Activated CD4-positive, alpha-beta T cell treated with anti-CD3 and anti-CD28 coated beads for 36 hours (primary cell): Measurements from ENCODE around the gene ADGRG1. TPM values are rescaled to one million over a fixed set of nuclear protein-coding genes. Genes with fewer than 3 reads are reported as not detected.

Experiments used
- ATAC-seq: fragments of 200-7000 bp; cut with Tn5 transposase; one replicate; pipeline ENCODE4 v1.10.0; 2021; ENCODE audit warnings: mild to moderate bottlenecking, moderate library complexity
- CTCF ChIA-PET: fragments of 350-600 bp; sonication (Branson Sonifier 250); formaldehyde crosslinking; loops from one replicate; lab custom pipeline; 2021; ENCODE audit warnings: antibody characterized with exemption; lab: Charles Lee
- POLR2A ChIA-PET: fragments of 350-600 bp; sonication (Branson Sonifier 250); formaldehyde crosslinking; loops from one replicate; lab custom pipeline; 2021; ENCODE audit warnings: antibody characterized with exemption, inconsistent platforms; lab: Charles Lee
- DNase-seq: peaks from one replicate; pipeline ENCODE4 v3.0.0-alpha.2; 2020
- H3K27ac Mint-ChIP-seq: one replicate; pipeline ENCODE4 v1.8.0; 2021; ENCODE audit warnings: mixed read lengths
- H3K27me3 Mint-ChIP-seq: one replicate; pipeline ENCODE4 v1.8.0; 2021; ENCODE audit warnings: mixed read lengths
- H3K36me3 Mint-ChIP-seq: one replicate; pipeline ENCODE4 v1.8.0; 2021; ENCODE audit warnings: low read depth, mixed read lengths
- H3K4me1 Mint-ChIP-seq: one replicate; pipeline ENCODE4 v1.8.0; 2021; ENCODE audit warnings: mixed read lengths
- H3K4me3 Mint-ChIP-seq: one replicate; pipeline ENCODE4 v1.8.0; 2021; ENCODE audit warnings: mild to moderate bottlenecking, moderate library complexity, mixed read lengths
- H3K9me3 Mint-ChIP-seq: one replicate; pipeline ENCODE4 v1.8.0; 2021; ENCODE audit warnings: low read depth, mixed read lengths
- intact Hi-C, 2 experiments: fragments of 100-400 bp; cut with DNase I in 1 of 2; cut with micrococcal nuclease in 1 of 2; formaldehyde crosslinking; loops; one replicate each; pipeline versions ENCODE4 v1.14.2 to v1.15.1; 2022 to 2024; cut with DNase I, micrococcal nuclease
- total RNA-seq, 2 experiments: library from RNA; stranded (reverse); gene quantifications; one replicate each; pipeline ENCODE4 v1.2.3, GENCODE V29; 2021

Gene ADGRG1
- total RNA-seq, 2 experiments from 2014 or later: 6.3 to 6.8 TPM

- DNase-seq: no peak
- no peaks in the 10 kb centered on the region for H3K27me3 Mint-ChIP-seq
- CTCF ChIA-PET: no interaction called here
- H3K27ac Mint-ChIP-seq: no peak overlapping the region
- H3K4me1 Mint-ChIP-seq: peaks cover 49% of the 10 kb centered on the region
- no peak for ATAC-seq
- H3K36me3 Mint-ChIP-seq: no peaks in the 10 kb centered on the region
- POLR2A ChIA-PET: no interaction called here
- no peak overlapping the region for H3K4me3 Mint-ChIP-seq
- H3K9me3 Mint-ChIP-seq: no peaks in the 10 kb centered on the region
- intact Hi-C loops: loop anchor here in 1 of 2 experiments (5.0 to 10.0 kb wide), 3 partner anchors 523 to 992 kb away; partner anchors contain the start of genes CFAP20 and HERPUD1
Observed at GRCh38 chr16:57604177-57604576, 24.3 kb upstream of the ADGRG1 start.

DNA sequence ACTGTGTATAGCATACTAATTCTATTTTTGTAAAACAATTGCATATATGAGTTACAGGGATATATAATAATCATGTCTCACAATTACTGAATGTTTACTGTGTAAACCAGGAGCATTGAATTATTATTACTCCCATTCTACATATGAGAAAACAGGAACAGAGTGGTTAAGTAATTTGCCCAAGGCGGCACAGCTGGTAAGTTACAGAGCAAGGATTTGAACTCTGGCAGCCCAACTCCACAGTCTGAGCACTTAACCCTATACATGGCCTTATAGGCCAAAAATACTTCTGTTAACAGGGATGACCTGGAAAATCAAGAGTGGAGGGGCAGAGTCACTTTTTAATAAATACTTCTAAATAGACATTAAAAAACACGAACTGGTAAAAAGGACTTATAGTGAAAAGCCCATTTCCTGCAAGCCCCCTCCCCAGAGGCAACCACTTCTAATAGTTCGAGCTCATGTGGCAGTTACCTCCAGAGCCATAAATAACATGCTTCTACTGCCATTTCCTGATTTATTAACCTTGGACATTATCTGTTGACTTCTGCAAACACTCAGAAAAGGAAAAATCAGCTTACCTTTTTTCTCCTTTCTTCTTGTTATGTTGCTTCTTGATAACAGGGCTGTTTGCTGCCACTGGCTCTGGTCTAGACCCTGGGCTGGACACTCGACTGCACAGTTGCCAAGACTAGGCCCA, 22.1 kb upstream of the ADGRG1 start:
- POLR2A ChIA-PET: no interaction called here
- H3K4me3 Mint-ChIP-seq: no peak overlapping the region
- CTCF ChIA-PET: interaction anchor here (0.7 to 1.4 kb wide), 2 partner anchors 14 to 242 kb away, joined by 3 to 4 read pairs; no protein-coding TSS in a partner anchor
- no peak overlapping the region for H3K27ac Mint-ChIP-seq
- intact Hi-C loops: loop anchor here in 1 of 2 experiments (5.0 to 10.0 kb wide), 2 partner anchors 671 to 1409 kb away; partner anchors contain the start of gene HERPUD1
- no peaks in the 10 kb centered on the region for H3K36me3 Mint-ChIP-seq
- peaks cover 58% of the 10 kb centered on the region for H3K4me1 Mint-ChIP-seq
- no peaks in the 10 kb centered on the region for H3K9me3 Mint-ChIP-seq
- no peak for ATAC-seq
- no peaks in the 10 kb centered on the region for H3K27me3 Mint-ChIP-seq
- DNase-seq: no peak

DNA sequence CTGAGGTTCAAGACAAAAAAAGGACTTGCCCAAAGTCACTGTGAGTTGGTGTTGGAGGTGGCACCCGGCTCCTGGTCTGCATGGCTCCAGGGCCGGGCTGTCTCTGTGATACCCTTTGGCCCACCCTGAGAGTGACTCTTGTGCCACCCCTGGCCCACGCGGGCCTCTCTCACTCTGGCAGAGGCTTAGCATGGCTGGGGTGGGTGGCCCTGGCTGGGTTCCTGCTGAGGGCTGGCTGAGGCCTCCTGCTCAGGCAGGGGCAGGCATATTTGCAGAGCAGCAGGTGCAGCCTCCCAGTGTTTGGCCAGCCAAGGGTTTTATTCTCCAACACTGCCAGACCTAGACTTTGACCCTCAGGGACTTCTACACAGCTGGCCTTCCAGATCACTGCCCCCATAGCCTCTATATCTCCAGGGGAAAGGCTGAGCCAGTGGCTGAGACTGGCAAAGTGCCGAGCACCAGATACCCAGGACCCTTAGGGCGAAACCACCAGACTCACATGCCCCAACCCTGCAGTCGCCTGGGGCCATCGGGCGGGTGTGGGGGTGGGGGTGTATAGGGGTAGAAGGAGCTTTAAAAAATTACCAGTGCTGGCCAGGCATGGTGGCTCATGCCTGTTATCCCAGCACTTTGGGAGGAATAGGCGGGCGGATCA, 21.5 kb upstream of the ADGRG1 start:
- H3K9me3 Mint-ChIP-seq: no peaks in the 10 kb centered on the region
- H3K4me1 Mint-ChIP-seq: peaks cover 56% of the 10 kb centered on the region

DNA sequence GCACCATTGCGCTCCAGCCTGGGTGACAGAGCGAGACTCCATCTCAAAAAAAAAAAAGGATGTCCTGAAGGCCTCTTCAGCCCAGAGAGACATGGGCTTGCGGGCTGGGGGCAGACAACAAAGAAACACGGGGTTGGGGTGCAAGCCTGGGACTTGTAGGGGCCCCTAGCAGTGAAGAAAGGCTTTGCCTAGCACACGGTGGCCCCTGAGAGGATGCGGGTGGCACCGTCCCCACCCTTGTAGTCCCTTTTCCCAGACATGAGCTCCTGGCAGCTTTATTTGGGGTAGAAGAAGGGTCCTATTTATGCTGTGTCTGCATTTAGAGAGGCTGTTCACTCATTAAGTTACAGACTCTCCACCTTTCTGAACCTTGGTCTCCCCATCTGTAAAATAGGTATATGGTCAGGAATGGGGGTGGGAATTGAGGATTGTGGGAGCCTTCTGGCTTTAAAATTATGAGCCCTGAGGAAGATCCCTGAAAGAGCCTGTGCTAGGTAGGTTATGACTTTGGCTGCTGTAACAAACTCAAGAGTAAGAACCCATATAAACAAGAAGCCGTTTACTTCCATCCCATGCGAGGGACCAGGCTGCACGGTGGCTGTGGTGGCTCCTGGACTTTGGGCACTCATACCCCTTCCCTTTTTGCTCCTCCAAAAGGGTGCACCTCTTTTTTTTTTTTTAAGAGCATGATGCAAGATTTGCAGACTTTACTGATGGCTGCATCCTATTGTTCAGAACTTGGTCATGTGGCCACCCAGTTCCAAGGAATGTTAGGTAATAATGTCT, 20.6 kb upstream of the ADGRG1 start:
- Mint-ChIP-seq H3K4me1 (peaks cover 52% of the 10 kb centered on the region), H3K27me3 (no peaks in the 10 kb centered on the region), H3K27ac (peak overlapping the region; percentile 33), H3K9me3 (no peaks in the 10 kb centered on the region), H3K36me3 (no peaks in the 10 kb centered on the region), H3K4me3 (no peak overlapping the region)
- DNase-seq: peak; percentile 4
- intact Hi-C loops: loop anchor here (2.0 to 10.0 kb wide), 3 partner anchors 69 to 1411 kb away; partner anchors contain the start of gene HERPUD1 (in 1 of the 2)
- ATAC-seq: no peak
- CTCF ChIA-PET: interaction anchor here (0.6 to 3.7 kb wide), 2 partner anchors 41 to 739 kb away, joined by 3 to 37 read pairs; no protein-coding TSS in a partner anchor
- POLR2A ChIA-PET: no interaction called here

More for the DNA sequence above, 21.5 kb upstream of the ADGRG1 start:
- Mint-ChIP-seq H3K27ac (no peak overlapping the region), H3K36me3 (no peaks in the 10 kb centered on the region), H3K27me3 (no peaks in the 10 kb centered on the region), H3K4me3 (no peak overlapping the region)
- ATAC-seq (no peak), DNase-seq (no peak)
- intact Hi-C loops: loop anchor here in 1 of 2 experiments (5.0 to 10.0 kb wide), 2 partner anchors 672 to 1410 kb away; partner anchors contain the start of gene HERPUD1
- POLR2A ChIA-PET: no interaction called here
- CTCF ChIA-PET: interaction anchor here (0.6 to 1.4 kb wide), 3 partner anchors 15 to 738 kb away, joined by 3 to 4 read pairs (median 3); no protein-coding TSS in a partner anchor

- H3K4me1 Mint-ChIP-seq: peaks cover 49% of the 10 kb centered on the region
- H3K27me3 Mint-ChIP-seq: no peaks in the 10 kb centered on the region
- POLR2A ChIA-PET: no interaction called here
- intact Hi-C loops: loop anchor here (1.0 to 10.0 kb wide), 6 partner anchors 17 to 1411 kb away; partner anchors contain the start of genes ADGRG1 (in 1 of the 2) and HERPUD1 (in 1 of the 2)
- DNase-seq (peak; percentile 4), ATAC-seq (no peak)
- H3K4me3 Mint-ChIP-seq: no peak overlapping the region
- H3K9me3 Mint-ChIP-seq: no peaks in the 10 kb centered on the region
- H3K27ac Mint-ChIP-seq: peak overlapping the region; percentile 92
- no peaks in the 10 kb centered on the region for H3K36me3 Mint-ChIP-seq
- CTCF ChIA-PET: interaction anchor here (0.6 to 4.2 kb wide), 11 partner anchors 8 to 89 kb away, joined by 3 to 42 read pairs (median 9); partner anchors contain the start of gene CCDC102A
Observed at GRCh38 chr16:57608462-57609113, 19.8 kb upstream of the ADGRG1 start.

- ChIA-PET CTCF (interaction anchor here (0.5 to 4.2 kb wide), 19 partner anchors 9 to 1018 kb away, joined by 3 to 42 read pairs (median 6); partner anchors contain the start of genes ADGRG3 and CCDC102A), POLR2A (interaction anchor here (0.5 to 2.6 kb wide), 12 partner anchors 8 to 568 kb away, joined by 3 to 12 read pairs (median 3); partner anchors contain the start of genes ADGRG1 and KATNB1)
- DNase-seq: peak; percentile 93
- intact Hi-C loops: loop anchor here (1.0 to 10.0 kb wide), 8 partner anchors 7 to 1412 kb away; partner anchors contain the start of genes ADGRG1 (in 1 of the 2) and HERPUD1 (in 1 of the 2)
- peaks cover 60% of the 10 kb centered on the region for H3K4me1 Mint-ChIP-seq
- ATAC-seq: peak; percentile 94
- H3K36me3 Mint-ChIP-seq: no peaks in the 10 kb centered on the region
- H3K4me3 Mint-ChIP-seq: peak overlapping the region; percentile 48
- H3K9me3 Mint-ChIP-seq: no peaks in the 10 kb centered on the region
- H3K27ac Mint-ChIP-seq: peak overlapping the region; percentile 92
- H3K27me3 Mint-ChIP-seq: no peaks in the 10 kb centered on the region
Observed at GRCh38 chr16:57609541-57610401, 18.7 kb upstream of the ADGRG1 start.

DNA sequence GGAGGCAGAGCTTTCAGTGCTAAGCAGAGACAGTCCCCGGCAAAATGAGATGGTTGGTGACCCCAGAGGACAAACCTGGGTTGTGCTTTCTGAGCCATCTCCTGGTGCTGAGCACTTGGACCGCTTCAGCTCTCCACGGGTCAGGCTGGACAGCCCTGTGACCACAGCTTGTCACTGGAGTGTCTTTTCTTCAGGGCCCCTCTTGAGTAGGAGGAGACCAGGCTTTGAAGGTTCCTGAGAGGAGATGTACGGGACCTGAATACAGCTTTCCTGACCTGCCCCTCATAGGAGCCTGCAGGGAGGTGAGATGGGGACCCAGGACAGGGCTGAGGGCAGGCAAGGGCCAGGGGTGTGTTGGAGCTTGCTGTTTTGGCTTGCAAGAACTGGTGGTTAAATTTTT, 17.8 kb upstream of the ADGRG1 start:
- no peaks in the 10 kb centered on the region for H3K9me3 Mint-ChIP-seq
- H3K27ac Mint-ChIP-seq: peak overlapping the region; percentile 92
- peak overlapping the region; percentile 48 for H3K4me3 Mint-ChIP-seq
- intact Hi-C loops: loop anchor here (1.0 to 2.0 kb wide), 3 partner anchors 8 to 39 kb away; no protein-coding TSS in a partner anchor
- no peak for ATAC-seq
- CTCF ChIA-PET: interaction anchor here (0.6 to 4.2 kb wide), 11 partner anchors 10 to 1017 kb away, joined by 3 to 42 read pairs (median 13); no protein-coding TSS in a partner anchor
- no peaks in the 10 kb centered on the region for H3K36me3 Mint-ChIP-seq
- peaks cover 65% of the 10 kb centered on the region for H3K4me1 Mint-ChIP-seq
- DNase-seq: peak; percentile 6
- no peaks in the 10 kb centered on the region for H3K27me3 Mint-ChIP-seq
- POLR2A ChIA-PET: interaction anchor here (0.7 to 2.6 kb wide), 4 partner anchors 9 to 94 kb away, joined by 3 to 12 read pairs (median 4); no protein-coding TSS in a partner anchor

- Mint-ChIP-seq H3K36me3 (no peaks in the 10 kb centered on the region), H3K9me3 (no peaks in the 10 kb centered on the region), H3K4me1 (peaks cover 65% of the 10 kb centered on the region), H3K4me3 (no peak overlapping the region), H3K27me3 (no peaks in the 10 kb centered on the region), H3K27ac (peak overlapping the region; percentile 93)
- DNase-seq (peak; percentile 4), ATAC-seq (no peak)
- ChIA-PET CTCF (interaction anchor here (1.3 to 4.2 kb wide), 4 partner anchors 10 to 38 kb away, joined by 3 to 42 read pairs (median 28); no protein-coding TSS in a partner anchor), POLR2A (interaction anchor here (1.0 to 2.6 kb wide), 2 partner anchors 10 to 20 kb away, joined by 5 to 12 read pairs; no protein-coding TSS in a partner anchor)
- intact Hi-C loops: loop anchor here (1.0 to 2.0 kb wide), 2 partner anchors 20 to 38 kb away; no protein-coding TSS in a partner anchor
Observed at GRCh38 chr16:57611181-57611580, 17.2 kb upstream of the ADGRG1 start.

- Mint-ChIP-seq H3K27me3 (no peaks in the 10 kb centered on the region), H3K36me3 (no peaks in the 10 kb centered on the region), H3K4me3 (no peak overlapping the region), H3K4me1 (peaks cover 65% of the 10 kb centered on the region), H3K9me3 (no peaks in the 10 kb centered on the region), H3K27ac (peak overlapping the region; percentile 93)
- intact Hi-C loops: loop anchor here (1.0 to 2.0 kb wide), 2 partner anchors 21 to 38 kb away; no protein-coding TSS in a partner anchor
- ChIA-PET CTCF (interaction anchor here (1.3 to 4.2 kb wide), 4 partner anchors 11 to 37 kb away, joined by 3 to 42 read pairs (median 28); no protein-coding TSS in a partner anchor), POLR2A (interaction anchor here (2.6 kb wide), 1 partner anchor 10 kb away, joined by 12 read pairs; no protein-coding TSS in a partner anchor)
- DNase-seq: peak; percentile 7
- ATAC-seq: no peak
Observed at GRCh38 chr16:57611706-57612105, 16.7 kb upstream of the ADGRG1 start.
